ENCODE results near the gene MAPKAPK2. TPM values are rescaled to one million over a fixed set of nuclear protein-coding genes. Genes with fewer than 3 reads are reported as not detected.
A peak's percentile ranks its signal among the peaks of the same experiment; 100 is the strongest.

The MAPKAPK2 gene
- polyA plus RNA-seq, 1 of the 3 experiments (the other 2 are of a cell fraction), result 46.8 TPM

DNA sequence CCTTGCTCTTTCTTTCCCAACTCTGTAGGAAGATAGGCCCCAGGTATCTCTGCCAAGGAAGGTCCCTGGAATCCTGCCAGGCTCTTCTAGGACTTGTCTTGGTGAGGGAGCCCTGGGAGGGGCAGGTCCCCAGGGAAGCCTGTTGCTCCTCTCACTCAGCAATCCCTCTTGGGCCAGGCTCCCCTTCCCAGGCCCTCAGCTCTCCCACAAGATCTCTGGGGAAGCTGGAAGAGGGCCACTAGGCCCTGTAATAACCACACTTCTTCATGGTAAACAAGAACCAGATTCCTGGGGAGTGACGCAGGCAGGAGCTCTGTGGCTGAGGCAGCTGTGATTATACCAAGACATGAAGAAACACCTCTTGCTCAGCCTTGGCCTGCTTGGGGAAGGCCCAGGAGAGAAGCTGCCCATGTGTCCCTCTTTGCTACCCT, 9.9 kb upstream of the MAPKAPK2 start:
- Histone ChIP-seq H3K9me3 (no peaks in the 10 kb centered on the region), H3K27ac (ENCODE audit: low read depth in 2 of 2, low read length in 1 of 2) (peak overlapping the region in 1 of 2 experiments; percentile 67; a peak in 2 of 4 replicates), H3K9ac (peak overlapping the region; percentile 29; the same call in 1 of the 2 replicates), H3K4me2 (peak overlapping the region; percentile 20; the same call in 1 of the 2 replicates), H3K27me3 (ENCODE audit: insufficient read depth) (no peaks in the 10 kb centered on the region), H2AFZ (ENCODE audit: low read depth) (0 out of 2 replicates have a peak overlapping the region, but pooled peaks have one; percentile 27), H3F3A (replicated peaks; ENCODE audit: insufficient read depth) (no peaks in the 10 kb centered on the region), H3K79me2 (ENCODE audit: insufficient read depth) (no peaks in the 10 kb centered on the region), H4K20me1 (ENCODE audit: insufficient read depth) (no peaks in the 10 kb centered on the region), H3K9me2 (no peaks in the 10 kb centered on the region), H3K4me3 (ENCODE audit: low read depth in 2 of 2, low read length in 1 of 2) (no peak overlapping the region), H3K4me1 (ENCODE audit: control insufficient read depth in 1 of 2, insufficient read depth in 2 of 2, low read depth in 1 of 2, low read length in 1 of 2) (peaks cover 0 to 9% of the 10 kb centered on the region in 2 experiments; a peak in 3 of 4 replicates), H3K36me3 (replicated peaks in 1 of 2; ENCODE audit: control insufficient read depth in 1 of 2, insufficient read depth in 2 of 2, low read length in 1 of 2) (no peaks in the 10 kb centered on the region)
- DNase-seq, result no peak
- ChIA-PET CTCF (interaction anchor here (1.2 to 6.2 kb wide), 7 partner anchors 11 to 238 kb away, joined by 3 to 61 read pairs (median 4); no protein-coding TSS in a partner anchor), POLR2A (no interaction called here)
- 55% methylated on average over 1 of the region's 1 CpG for WGBS (ENCODE audit: low lambda C conversion rate)
- TF ChIP-seq TAF1 (IDR thresholded peaks at IDR 0.05; ENCODE audit: borderline replicate concordance, low read depth, low read length), result no peak
- TF ChIP-seq, protein P1, sequence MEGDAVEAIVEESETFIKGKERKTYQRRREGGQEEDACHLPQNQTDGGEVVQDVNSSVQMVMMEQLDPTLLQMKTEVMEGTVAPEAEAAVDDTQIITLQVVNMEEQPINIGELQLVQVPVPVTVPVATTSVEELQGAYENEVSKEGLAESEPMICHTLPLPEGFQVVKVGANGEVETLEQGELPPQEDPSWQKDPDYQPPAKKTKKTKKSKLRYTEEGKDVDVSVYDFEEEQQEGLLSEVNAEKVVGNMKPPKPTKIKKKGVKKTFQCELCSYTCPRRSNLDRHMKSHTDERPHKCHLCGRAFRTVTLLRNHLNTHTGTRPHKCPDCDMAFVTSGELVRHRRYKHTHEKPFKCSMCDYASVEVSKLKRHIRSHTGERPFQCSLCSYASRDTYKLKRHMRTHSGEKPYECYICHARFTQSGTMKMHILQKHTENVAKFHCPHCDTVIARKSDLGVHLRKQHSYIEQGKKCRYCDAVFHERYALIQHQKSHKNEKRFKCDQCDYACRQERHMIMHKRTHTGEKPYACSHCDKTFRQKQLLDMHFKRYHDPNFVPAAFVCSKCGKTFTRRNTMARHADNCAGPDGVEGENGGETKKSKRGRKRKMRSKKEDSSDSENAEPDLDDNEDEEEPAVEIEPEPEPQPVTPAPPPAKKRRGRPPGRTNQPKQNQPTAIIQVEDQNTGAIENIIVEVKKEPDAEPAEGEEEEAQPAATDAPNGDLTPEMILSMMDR (IDR thresholded peaks at IDR 0.05), result no peak
- TF ChIP-seq FOXM1 (IDR thresholded peaks at IDR 0.05; ENCODE audit: low read depth), result no peak
- no peak for TF ChIP-seq FOXJ3 (CRISPR knock-in tag; IDR thresholded peaks at IDR 0.05)
- TF ChIP-seq, protein P2, sequence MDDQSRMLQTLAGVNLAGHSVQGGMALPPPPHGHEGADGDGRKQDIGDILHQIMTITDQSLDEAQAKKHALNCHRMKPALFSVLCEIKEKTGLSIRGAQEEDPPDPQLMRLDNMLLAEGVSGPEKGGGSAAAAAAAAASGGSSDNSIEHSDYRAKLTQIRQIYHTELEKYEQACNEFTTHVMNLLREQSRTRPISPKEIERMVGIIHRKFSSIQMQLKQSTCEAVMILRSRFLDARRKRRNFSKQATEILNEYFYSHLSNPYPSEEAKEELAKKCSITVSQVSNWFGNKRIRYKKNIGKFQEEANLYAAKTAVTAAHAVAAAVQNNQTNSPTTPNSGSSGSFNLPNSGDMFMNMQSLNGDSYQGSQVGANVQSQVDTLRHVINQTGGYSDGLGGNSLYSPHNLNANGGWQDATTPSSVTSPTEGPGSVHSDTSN (IDR thresholded peaks at IDR 0.05), result no peak
- TF ChIP-seq, protein P3, sequence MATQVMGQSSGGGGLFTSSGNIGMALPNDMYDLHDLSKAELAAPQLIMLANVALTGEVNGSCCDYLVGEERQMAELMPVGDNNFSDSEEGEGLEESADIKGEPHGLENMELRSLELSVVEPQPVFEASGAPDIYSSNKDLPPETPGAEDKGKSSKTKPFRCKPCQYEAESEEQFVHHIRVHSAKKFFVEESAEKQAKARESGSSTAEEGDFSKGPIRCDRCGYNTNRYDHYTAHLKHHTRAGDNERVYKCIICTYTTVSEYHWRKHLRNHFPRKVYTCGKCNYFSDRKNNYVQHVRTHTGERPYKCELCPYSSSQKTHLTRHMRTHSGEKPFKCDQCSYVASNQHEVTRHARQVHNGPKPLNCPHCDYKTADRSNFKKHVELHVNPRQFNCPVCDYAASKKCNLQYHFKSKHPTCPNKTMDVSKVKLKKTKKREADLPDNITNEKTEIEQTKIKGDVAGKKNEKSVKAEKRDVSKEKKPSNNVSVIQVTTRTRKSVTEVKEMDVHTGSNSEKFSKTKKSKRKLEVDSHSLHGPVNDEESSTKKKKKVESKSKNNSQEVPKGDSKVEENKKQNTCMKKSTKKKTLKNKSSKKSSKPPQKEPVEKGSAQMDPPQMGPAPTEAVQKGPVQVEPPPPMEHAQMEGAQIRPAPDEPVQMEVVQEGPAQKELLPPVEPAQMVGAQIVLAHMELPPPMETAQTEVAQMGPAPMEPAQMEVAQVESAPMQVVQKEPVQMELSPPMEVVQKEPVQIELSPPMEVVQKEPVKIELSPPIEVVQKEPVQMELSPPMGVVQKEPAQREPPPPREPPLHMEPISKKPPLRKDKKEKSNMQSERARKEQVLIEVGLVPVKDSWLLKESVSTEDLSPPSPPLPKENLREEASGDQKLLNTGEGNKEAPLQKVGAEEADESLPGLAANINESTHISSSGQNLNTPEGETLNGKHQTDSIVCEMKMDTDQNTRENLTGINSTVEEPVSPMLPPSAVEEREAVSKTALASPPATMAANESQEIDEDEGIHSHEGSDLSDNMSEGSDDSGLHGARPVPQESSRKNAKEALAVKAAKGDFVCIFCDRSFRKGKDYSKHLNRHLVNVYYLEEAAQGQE (IDR thresholded peaks at IDR 0.05; ENCODE audit: low read depth, low read length), result no peak
- no peak for TF ChIP-seq GATA2 (CRISPR knock-in tag; IDR thresholded peaks at IDR 0.05)
- TF ChIP-seq JUND (IDR thresholded peaks at IDR 0.05), result peak; percentile 43; the same call in 1 of the 2 replicates
- TF ChIP-seq SIN3A (IDR thresholded peaks at IDR 0.05; ENCODE audit: borderline replicate concordance, low read depth, low read length), result no peak
- TF ChIP-seq SMC3 (IDR thresholded peaks at IDR 0.05; ENCODE audit: low read depth, low read length), result no peak
- TF ChIP-seq MEF2A (IDR thresholded peaks at IDR 0.05; ENCODE audit: borderline replicate concordance, low read depth), result no peak
- no peak for TF ChIP-seq ELF1 (IDR thresholded peaks at IDR 0.05)
- TF ChIP-seq USF2 (IDR thresholded peaks at IDR 0.05; ENCODE audit: borderline replicate concordance, low read depth, low read length), result no peak
- no peak for TF ChIP-seq YY1 (IDR thresholded peaks at IDR 0.05; ENCODE audit: low read depth)
- no peak for TF ChIP-seq EP300 (IDR thresholded peaks at IDR 0.05; ENCODE audit: borderline replicate concordance in 1 of 2, low read depth in 1 of 2, low read length in 1 of 2)
- no peak for TF ChIP-seq RCOR1 (IDR thresholded peaks at IDR 0.05; ENCODE audit: low read length)
- TF ChIP-seq IRF3 (IDR thresholded peaks at IDR 0.05; ENCODE audit: low read depth, low read length), result no peak
- no peak for TF ChIP-seq CHD2 (IDR thresholded peaks at IDR 0.05; ENCODE audit: low read length, partially characterized antibody)
- no peak for TF ChIP-seq GABPA (IDR thresholded peaks at IDR 0.05; ENCODE audit: low read depth)
- no peak for TF ChIP-seq POLR2AphosphoS5 (IDR thresholded peaks at IDR 0.05; ENCODE audit: low read depth, low read length)
- peak; percentile 24; the same call in 1 of the 2 replicates for TF ChIP-seq FOSL2 (IDR thresholded peaks at IDR 0.05; ENCODE audit: borderline replicate concordance, low read depth)
- TF ChIP-seq NRF1 (IDR thresholded peaks at IDR 0.05; ENCODE audit: low read depth, low read length), result no peak
- TF ChIP-seq MAX (IDR thresholded peaks at IDR 0.05; ENCODE audit: low read depth), result peak; percentile 28
- TF ChIP-seq EZH2phosphoT487 (IDR thresholded peaks at IDR 0.05; ENCODE audit: borderline replicate concordance, low read depth), result no peak
- no peak for TF ChIP-seq RAD21 (IDR thresholded peaks at IDR 0.05; ENCODE audit: low read length)

All from SK-N-SH (cell line).